ENCODE measurements around the gene PROSER2. TPM values are rescaled to one million over a fixed set of nuclear protein-coding genes. Genes with fewer than 3 reads are reported as not detected.

Gene PROSER2
- total RNA-seq, 1 experiment from 2014 or later = 10.6 TPM

- Mint-ChIP-seq H3K36me3 (ENCODE audit: insufficient read depth in 1 of 3, low read depth in 3 of 3) (no peaks in the 10 kb centered on the region; a peak in 1 of 7 replicates), H3K27ac (no peak overlapping the region), H3K4me3 (no peak overlapping the region), H3K27me3 (ENCODE audit: low read depth) (no peaks in the 10 kb centered on the region), H3K9me3 (no peaks in the 10 kb centered on the region), H3K4me1 (no peaks in the 10 kb centered on the region; a peak in 1 of 4 replicates)
- Histone ChIP-seq H3K23me2 (ENCODE audit: insufficient read length, low read depth, low read length, poor library complexity, severe bottlenecking) (no peaks in the 10 kb centered on the region), H2BK5ac (ENCODE audit: insufficient read length, low read length) (no peak overlapping the region), H3K4me1 (ENCODE audit: insufficient read depth, low read length) (no peaks in the 10 kb centered on the region), H3K79me1 (ENCODE audit: insufficient read depth, low read depth, low read length, poor library complexity, severe bottlenecking) (no peaks in the 10 kb centered on the region), H4K91ac (ENCODE audit: insufficient read length, low read depth, low read length) (no peak overlapping the region), H4K5ac (ENCODE audit: insufficient read length, low read depth, low read length) (no peak overlapping the region), H3K14ac (ENCODE audit: insufficient read depth, low read length) (no peak overlapping the region), H2AFZ (ENCODE audit: low read length) (no peak overlapping the region), H2BK20ac (ENCODE audit: low read depth, low read length, poor library complexity, severe bottlenecking) (no peak overlapping the region), H3K27me3 (ENCODE audit: insufficient read depth, low read length) (no peaks in the 10 kb centered on the region), H2BK120ac (ENCODE audit: low read depth, low read length, poor library complexity, severe bottlenecking) (no peak overlapping the region), H3K9ac (ENCODE audit: extremely low read depth, insufficient read length, low read length) (no peak overlapping the region), H3K56ac (ENCODE audit: insufficient read length, low read depth, low read length) (no peak overlapping the region), H4K20me1 (ENCODE audit: control insufficient read depth, insufficient read depth, insufficient read length) (no peaks in the 10 kb centered on the region), H3K18ac (ENCODE audit: insufficient read length, low read depth, low read length) (no peak overlapping the region), H3K79me2 (ENCODE audit: insufficient read depth, low read length) (no peaks in the 10 kb centered on the region), H4K8ac (replicated peaks; ENCODE audit: insufficient read length, low read depth, low read length) (no peak overlapping the region), H2BK12ac (ENCODE audit: insufficient read length, low read depth, low read length) (no peak overlapping the region), H3K23ac (ENCODE audit: insufficient read length, low read depth, low read length) (no peak overlapping the region), H3K4ac (ENCODE audit: low read depth, low read length) (no peak overlapping the region), H2AK5ac (ENCODE audit: insufficient read length, low read length) (no peak overlapping the region), H3K9me3 (ENCODE audit: control insufficient read depth, low read depth, low read length) (no peaks in the 10 kb centered on the region), H2BK15ac (ENCODE audit: low read depth, low read length) (no peak overlapping the region), H3T11ph (ENCODE audit: low read length) (no peak overlapping the region), H3K27ac (ENCODE audit: insufficient read length, low read depth, low read length) (no peak overlapping the region), H3K4me2 (ENCODE audit: insufficient read depth, insufficient read length, low read length) (no peak overlapping the region)
- TF ChIP-seq CTCF (conservative IDR thresholded peaks at IDR 0.05) = no peak
- no CpG with 5 or more reads among the region's 3 CpGs for WGBS (ENCODE audit: extremely low coverage, insufficient read length, low lambda C conversion rate)
- no peak for DNase-seq
Observed at GRCh38 chr10:11842411-11842810, 19.3 kb downstream of the PROSER2 start.
